ENCODE results near the gene CDC20B. TPM values are rescaled to one million over a fixed set of nuclear protein-coding genes. Genes with fewer than 3 reads are reported as not detected.

The CDC20B gene
- total and polyA plus RNA-seq, 7 donors, result not detected

GRCh38 chr5:55160493-55161209 is 12.3 kb downstream of the CDC20B start:
- intact Hi-C loops (cut with DNase I), result loop anchor here (10.0 kb wide), 1 partner anchor 636 kb away; no protein-coding TSS in a partner anchor
- peaks cover 0 to 6% (median 0%) of the 10 kb centered on the region in 4 donors for H3K4me1 ChIP-seq
- peak; percentile 86 for DNase-seq
- WGBS, 2 donors, result 10 to 20% methylated on average over 9 of the region's 9 CpGs
- H3K36me3 ChIP-seq, result peaks cover 0 to 12% (median 0%) of the 10 kb centered on the region in 4 donors
- no peak for TF ChIP-seq POLR2A (IDR thresholded peaks at IDR 0.05)
- TF ChIP-seq POLR2AphosphoS5 (IDR thresholded peaks at IDR 0.05), result peak in 3 of 4 donors; percentile 21 to 76 (median 44)
- H3K27me3 ChIP-seq, result no peaks in the 10 kb centered on the region
- no peaks in the 10 kb centered on the region for H3K9me3 ChIP-seq
- H3K4me3 ChIP-seq, result peak overlapping the region; percentile 24 to 51 (median 46)
- peak overlapping the region; percentile 67 to 75 (median 71) for H3K27ac ChIP-seq

GRCh38 chr5:55159763-55160492 is 13.0 kb downstream of the CDC20B start, which contains the start of gene GPX8:
GPX8 (plus strand) TSS chr5:55160171; CDS start chr5:55160193, 22 bp downstream.
- Histone ChIP-seq H3K4me1 (peaks cover 0 to 6% (median 0%) of the 10 kb centered on the region in 4 donors), H3K27ac (peak within 1 kb of the TSS; percentile 67 to 75 (median 71)), H3K9me3 (no peaks in the 10 kb centered on the region), H3K4me3 (peak within 1 kb of the TSS; percentile 24 to 51 (median 46)), H3K36me3 (peaks cover 0 to 11% (median 0%) of the 10 kb centered on the region in 4 donors), H3K27me3 (no peaks in the 10 kb centered on the region)
- DNase-seq, result no peak
- no peak for TF ChIP-seq POLR2A (IDR thresholded peaks at IDR 0.05)
- TF ChIP-seq EP300 (IDR thresholded peaks at IDR 0.05), result no peak
- TF ChIP-seq POLR2AphosphoS5 (IDR thresholded peaks at IDR 0.05), result peak in 2 of 4 donors; percentile 19 to 34
- TF ChIP-seq CTCF (IDR thresholded peaks at IDR 0.05), result peak in 3 of 4 experiments; percentile 36 to 46 (median 41)
- intact Hi-C loops (cut with DNase I), result loop anchor here (10.0 kb wide), 1 partner anchor 635 kb away; no protein-coding TSS in a partner anchor
- WGBS, 2 donors, result 5 to 11% methylated on average over 10 of the region's 10 CpGs

GRCh38 chr5:55154873-55155272 is 18.1 kb downstream of the CDC20B start:
- TF ChIP-seq EP300 (IDR thresholded peaks at IDR 0.05), result no peak
- intact Hi-C loops (cut with DNase I), result no loop called here
- Histone ChIP-seq H3K4me1 (no peaks in the 10 kb centered on the region), H3K4me3 (no peak overlapping the region), H3K36me3 (no peaks in the 10 kb centered on the region), H3K27me3 (no peaks in the 10 kb centered on the region), H3K9me3 (no peaks in the 10 kb centered on the region), H3K27ac (no peak overlapping the region)
- WGBS, 2 donors, result 51 to 66% methylated on average over 3 of the region's 3 CpGs
- DNase-seq, result no peak

- DNase-seq, result no peak
- no peak overlapping the region for H3K27ac ChIP-seq
- 58 to 68% methylated on average over 5 of the region's 5 CpGs for WGBS, 2 donors
- H3K27me3 ChIP-seq, result no peaks in the 10 kb centered on the region
- intact Hi-C loops (cut with DNase I), result no loop called here
- H3K4me3 ChIP-seq, result no peak overlapping the region
- no peaks in the 10 kb centered on the region for H3K9me3 ChIP-seq
- no peaks in the 10 kb centered on the region for H3K4me1 ChIP-seq
- no peak for TF ChIP-seq POLR2AphosphoS5 (IDR thresholded peaks at IDR 0.05)
- H3K36me3 ChIP-seq, result no peaks in the 10 kb centered on the region
Measured at GRCh38 chr5:55151923-55152842, 20.8 kb downstream of the CDC20B start.

- Histone ChIP-seq H3K36me3 (no peaks in the 10 kb centered on the region), H3K27ac (no peak overlapping the region), H3K9me3 (no peaks in the 10 kb centered on the region), H3K4me3 (no peak overlapping the region), H3K4me1 (no peaks in the 10 kb centered on the region), H3K27me3 (no peaks in the 10 kb centered on the region)
- TF ChIP-seq CTCF (IDR thresholded peaks at IDR 0.05) (no peak), EP300 (IDR thresholded peaks at IDR 0.05) (no peak), POLR2AphosphoS5 (IDR thresholded peaks at IDR 0.05) (no peak), POLR2A (IDR thresholded peaks at IDR 0.05) (no peak)
- no peak for DNase-seq
- intact Hi-C loops (cut with DNase I), result no loop called here
- WGBS, 2 donors, result 60 to 77% methylated on average over 2 of the region's 2 CpGs
Measured at GRCh38 chr5:55149308-55149795, 23.6 kb downstream of the CDC20B start.

All from sigmoid colon (tissue), 7 donors.